Uterus (tissue), 4 donors: ENCODE measurements around the gene KCNC1. TPM values are rescaled to one million over a fixed set of nuclear protein-coding genes. Genes with fewer than 3 reads are reported as not detected.

ENCODE experiments used
- DNase-seq, 2 donors: peaks; one replicate each; pipeline ENCODE4 v3.0.0-alpha.2; 2019 to 2020
- H3K27ac ChIP-seq, 2 donors: fragments of 200-600 bp; sonication (generic); 1 replicate in 1 of 2; 2 replicates in 1 of 2; pipeline ENCODE4 v1.5.1; 2016 to 2018
- H3K27me3 ChIP-seq, 2 donors: fragments of 200-600 bp; sonication (generic); one replicate each; pipeline ENCODE4 v1.5.1; 2018 to 2019; ENCODE audit warnings: control low read depth in 1 of 2
- H3K36me3 ChIP-seq, 2 donors: fragments of 200-600 bp; sonication (generic); one replicate each; pipeline ENCODE4 v1.5.1; 2019; ENCODE audit warnings: control low read depth in 1 of 2
- H3K4me1 ChIP-seq, 2 donors: fragments of 200-600 bp; sonication (generic); one replicate each; pipeline ENCODE4 v1.5.1; 2018 to 2019; ENCODE audit warnings: control low read depth in 1 of 2
- H3K4me3 ChIP-seq, 2 donors: fragments of 200-600 bp; sonication (generic); 1 replicate in 1 of 2; 2 replicates in 1 of 2; pipeline ENCODE4 v1.5.1; 2018 to 2019; ENCODE audit warnings: mild to moderate bottlenecking in 1 of 2
- H3K9me3 ChIP-seq, 2 donors: fragments of 200-600 bp; sonication (generic); one replicate each; pipeline ENCODE4 v1.5.1; 2019; ENCODE audit warnings: control low read depth in 1 of 2
- CTCF ChIP-seq, 4 experiments: fragments of 200-600 bp in 2 of 4; fragments of 450-650 bp in 2 of 4; sonication (generic) in 2 of 4; IDR thresholded peaks; one replicate each; pipeline ENCODE4 v1.5.1; 2016 to 2019; ENCODE audit warnings: antibody characterized with exemption in 4 of 4, mild to moderate bottlenecking in 2 of 4, moderate library complexity in 1 of 4
- POLR2A ChIP-seq, 2 donors: fragments of 450-650 bp; IDR thresholded peaks; one replicate each; pipeline ENCODE4 v1.6.1; 2016; ENCODE audit warnings: antibody characterized with exemption in 2 of 2, mild to moderate bottlenecking in 1 of 2, moderate library complexity in 1 of 2
- intact Hi-C: fragments of 100-400 bp; cut with DNase I; formaldehyde crosslinking; loops from one replicate; pipeline ENCODE4 v1.15.1; 2023; ENCODE audit warnings: low total_unique reads
- total RNA-seq, 4 donors: library from RNA; depleted of rRNA in 3 of 4; stranded (reverse); fragments of >200 nt in 3 of 4; gene quantifications; one replicate each; pipeline versions ENCODE4 v1.1.0 to v1.2.4, GENCODE V29; 2014 to 2023
- donor health status: DM: yes; HTN: yes; CAD: no.

The KCNC1 gene
- total RNA-seq, 4 donors from 2014 or later, result 0.41 TPM; not detected in 3

DNA sequence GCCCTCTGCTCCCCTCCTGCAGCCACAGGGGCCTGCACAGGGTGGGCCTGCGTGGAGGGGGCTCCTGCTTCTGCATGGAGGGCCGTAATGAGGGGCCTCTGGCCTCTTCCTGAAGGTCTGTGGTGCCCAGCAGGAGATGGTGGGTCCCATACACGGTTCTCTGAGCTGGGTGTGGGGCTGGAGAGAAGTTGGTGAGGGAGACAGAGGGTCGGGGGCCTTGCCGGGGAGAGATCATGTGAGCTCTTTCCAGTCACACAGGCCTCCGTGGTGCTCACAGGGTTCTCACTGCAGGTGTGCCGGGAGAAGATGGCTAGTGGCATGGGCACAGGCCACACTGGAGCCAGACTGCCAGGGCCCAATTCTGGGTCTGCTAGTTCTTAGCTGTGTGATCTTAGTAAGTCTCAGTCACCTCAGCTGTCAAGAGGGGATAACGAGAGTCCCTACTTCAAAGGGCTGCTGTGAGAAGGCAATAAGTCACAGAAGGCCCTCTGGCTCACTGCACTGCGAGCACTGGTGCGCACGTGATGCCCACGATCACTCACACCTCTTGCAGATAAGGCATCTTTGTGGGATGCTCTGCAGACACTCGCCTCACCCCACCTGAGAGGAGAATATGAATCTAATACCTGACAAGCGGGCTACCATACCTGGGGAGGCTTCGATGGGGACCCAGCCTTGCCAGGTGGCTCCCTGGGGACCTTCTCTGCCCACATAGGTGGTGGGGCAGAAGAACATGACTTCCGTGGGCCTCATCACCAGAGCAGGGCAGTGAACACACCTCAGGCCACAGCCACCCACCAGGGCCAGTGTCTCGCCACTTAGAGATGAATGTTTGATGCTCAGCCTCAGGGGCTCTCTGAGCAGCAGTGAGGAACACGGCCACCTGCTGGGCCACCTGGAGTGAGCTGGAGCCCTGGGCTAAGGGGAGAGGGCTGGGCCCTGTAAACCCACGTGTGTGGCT is 14.5 kb downstream of the KCNC1 start:
- no peak overlapping the region for H3K27ac ChIP-seq
- no peak for DNase-seq
- no peaks in the 10 kb centered on the region for H3K36me3 ChIP-seq
- H3K4me3 ChIP-seq, result no peak overlapping the region
- no peaks in the 10 kb centered on the region for H3K27me3 ChIP-seq
- intact Hi-C loops, result no loop called here
- no peak for TF ChIP-seq POLR2A (IDR thresholded peaks at IDR 0.05)
- TF ChIP-seq CTCF (IDR thresholded peaks at IDR 0.05), result no peak
- H3K9me3 ChIP-seq, result no peaks in the 10 kb centered on the region
- H3K4me1 ChIP-seq, result no peaks in the 10 kb centered on the region

DNA sequence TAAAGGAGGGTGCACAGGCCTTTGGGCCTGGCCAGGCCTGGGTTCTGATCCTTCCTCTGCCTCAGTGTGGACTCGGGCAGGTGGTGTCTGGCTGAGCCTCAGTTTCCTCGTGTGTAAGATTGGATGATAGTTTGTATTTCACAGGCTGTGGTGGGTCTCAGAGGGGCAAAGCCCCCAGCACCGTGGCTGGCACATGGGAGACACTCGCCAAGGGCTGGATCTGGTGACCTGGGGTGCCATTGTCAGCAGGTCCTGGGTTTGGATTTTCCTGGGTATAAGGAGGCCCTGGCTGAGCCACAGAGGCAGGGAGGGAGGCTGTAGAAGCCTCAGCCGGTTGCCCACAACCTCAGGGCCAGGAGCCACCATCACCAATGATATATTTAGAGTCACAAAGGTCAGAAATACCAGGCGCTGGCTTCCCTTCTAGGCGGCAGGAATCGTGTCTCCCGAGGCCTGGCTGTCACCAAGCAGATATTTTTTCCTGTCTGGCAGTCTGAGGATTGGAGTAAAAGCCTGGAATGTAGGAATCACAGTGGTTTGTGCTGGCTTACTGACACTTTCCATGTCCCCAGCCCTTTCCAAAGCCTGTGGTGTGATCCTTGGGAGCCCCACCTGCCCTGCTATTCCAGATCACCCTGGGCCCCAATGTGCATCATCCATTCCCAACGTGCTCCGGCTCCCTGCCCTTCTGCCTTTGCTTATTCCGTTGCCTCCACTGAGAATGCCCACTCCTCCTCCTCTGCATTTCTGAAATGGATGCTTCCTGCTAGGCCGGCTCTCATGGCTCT is 15.6 kb downstream of the KCNC1 start:
- Histone ChIP-seq H3K9me3 (no peaks in the 10 kb centered on the region), H3K36me3 (no peaks in the 10 kb centered on the region), H3K4me1 (no peaks in the 10 kb centered on the region), H3K27me3 (no peaks in the 10 kb centered on the region), H3K4me3 (no peak overlapping the region), H3K27ac (no peak overlapping the region)
- DNase-seq, result no peak
- intact Hi-C loops, result no loop called here
- TF ChIP-seq CTCF (IDR thresholded peaks at IDR 0.05) (no peak), POLR2A (IDR thresholded peaks at IDR 0.05) (no peak)

- TF ChIP-seq POLR2A (IDR thresholded peaks at IDR 0.05) (no peak), CTCF (IDR thresholded peaks at IDR 0.05) (no peak)
- no peaks in the 10 kb centered on the region for H3K36me3 ChIP-seq
- intact Hi-C loops, result no loop called here
- no peaks in the 10 kb centered on the region for H3K27me3 ChIP-seq
- no peak overlapping the region for H3K4me3 ChIP-seq
- no peak for DNase-seq
- H3K9me3 ChIP-seq, result no peaks in the 10 kb centered on the region
- no peaks in the 10 kb centered on the region for H3K4me1 ChIP-seq
- no peak overlapping the region for H3K27ac ChIP-seq
These were observed 16.2 kb downstream of the KCNC1 start for GRCh38 chr11:17750801-17751165.

DNA sequence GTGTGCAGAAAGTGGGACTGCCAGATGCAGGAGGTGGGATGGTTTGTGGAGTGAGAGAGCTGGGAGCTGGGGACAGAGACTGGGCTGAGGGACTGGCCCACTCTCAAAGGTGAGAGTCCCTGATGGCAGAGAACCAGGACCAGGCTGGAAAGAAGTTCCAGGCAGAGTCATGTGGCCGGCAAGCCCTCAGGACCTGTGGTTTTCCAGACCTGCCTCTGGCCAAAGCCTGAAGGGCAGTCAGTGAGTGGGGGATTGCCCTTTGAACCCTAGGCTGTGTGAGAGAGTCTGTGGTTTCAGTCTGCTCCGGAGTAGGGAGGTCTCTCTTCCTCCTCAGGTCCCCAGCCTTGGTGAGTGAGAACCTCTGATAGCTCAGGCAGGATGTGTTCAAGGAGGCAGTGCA is 17.0 kb downstream of the KCNC1 start:
- no peaks in the 10 kb centered on the region for H3K36me3 ChIP-seq
- no peak for DNase-seq
- H3K27me3 ChIP-seq, result no peaks in the 10 kb centered on the region
- no peaks in the 10 kb centered on the region for H3K9me3 ChIP-seq
- no peak overlapping the region for H3K27ac ChIP-seq
- TF ChIP-seq POLR2A (IDR thresholded peaks at IDR 0.05), result no peak
- no peak for TF ChIP-seq CTCF (IDR thresholded peaks at IDR 0.05)
- no peaks in the 10 kb centered on the region for H3K4me1 ChIP-seq
- intact Hi-C loops, result no loop called here
- no peak overlapping the region for H3K4me3 ChIP-seq

GRCh38 chr11:17752144-17752543 is 17.6 kb downstream of the KCNC1 start:
- TF ChIP-seq CTCF (IDR thresholded peaks at IDR 0.05) (no peak), POLR2A (IDR thresholded peaks at IDR 0.05) (no peak)
- DNase-seq, result no peak

More at GRCh38 chr11:17752144-17752543, 17.6 kb downstream of the KCNC1 start:
- no peaks in the 10 kb centered on the region for H3K27me3 ChIP-seq
- no peaks in the 10 kb centered on the region for H3K4me1 ChIP-seq
- H3K4me3 ChIP-seq, result no peak overlapping the region
- no peaks in the 10 kb centered on the region for H3K9me3 ChIP-seq
- no peaks in the 10 kb centered on the region for H3K36me3 ChIP-seq
- no peak overlapping the region for H3K27ac ChIP-seq
- intact Hi-C loops, result no loop called here
